ENCODE measurements around the gene BMS1.
A peak's percentile ranks its signal among the peaks of the same experiment; 100 is the strongest.

The BMS1 gene

DNA sequence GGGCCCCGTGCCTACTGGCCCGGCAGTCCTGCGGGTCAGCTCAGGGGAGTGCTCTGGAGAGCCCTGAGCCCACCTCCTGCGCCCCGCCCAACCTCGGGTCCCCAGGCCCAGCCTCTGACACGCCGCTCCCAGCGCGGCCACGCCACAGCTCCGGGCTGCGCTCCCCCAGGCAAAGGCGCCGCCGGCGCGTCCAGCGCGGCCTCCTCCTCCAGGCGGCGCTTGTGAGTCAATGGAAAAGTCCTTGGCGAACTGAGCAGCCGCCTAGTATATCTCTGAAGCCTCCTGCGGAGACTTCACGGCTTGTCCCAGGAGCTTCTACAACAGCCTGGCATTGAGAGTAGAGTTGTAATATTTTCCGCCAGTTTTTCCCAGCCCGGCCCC, 29.5 kb upstream of the BMS1 start:
- TF ChIP-seq, protein P1, sequence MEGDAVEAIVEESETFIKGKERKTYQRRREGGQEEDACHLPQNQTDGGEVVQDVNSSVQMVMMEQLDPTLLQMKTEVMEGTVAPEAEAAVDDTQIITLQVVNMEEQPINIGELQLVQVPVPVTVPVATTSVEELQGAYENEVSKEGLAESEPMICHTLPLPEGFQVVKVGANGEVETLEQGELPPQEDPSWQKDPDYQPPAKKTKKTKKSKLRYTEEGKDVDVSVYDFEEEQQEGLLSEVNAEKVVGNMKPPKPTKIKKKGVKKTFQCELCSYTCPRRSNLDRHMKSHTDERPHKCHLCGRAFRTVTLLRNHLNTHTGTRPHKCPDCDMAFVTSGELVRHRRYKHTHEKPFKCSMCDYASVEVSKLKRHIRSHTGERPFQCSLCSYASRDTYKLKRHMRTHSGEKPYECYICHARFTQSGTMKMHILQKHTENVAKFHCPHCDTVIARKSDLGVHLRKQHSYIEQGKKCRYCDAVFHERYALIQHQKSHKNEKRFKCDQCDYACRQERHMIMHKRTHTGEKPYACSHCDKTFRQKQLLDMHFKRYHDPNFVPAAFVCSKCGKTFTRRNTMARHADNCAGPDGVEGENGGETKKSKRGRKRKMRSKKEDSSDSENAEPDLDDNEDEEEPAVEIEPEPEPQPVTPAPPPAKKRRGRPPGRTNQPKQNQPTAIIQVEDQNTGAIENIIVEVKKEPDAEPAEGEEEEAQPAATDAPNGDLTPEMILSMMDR (IDR thresholded peaks at IDR 0.05; ENCODE audit: unreplicated experiment in 3 of 3) = peak; percentile 85 to 92 (median 86)
- H3K27ac Mint-ChIP-seq = no peak overlapping the region
- H3K27me3 Mint-ChIP-seq (ENCODE audit: low read depth) = peaks cover 84% of the 10 kb centered on the region
- no peaks in the 10 kb centered on the region for H3K9me3 Mint-ChIP-seq
- H3K36me3 Mint-ChIP-seq (ENCODE audit: low read depth) = no peaks in the 10 kb centered on the region
- no peaks in the 10 kb centered on the region for H3K4me1 Mint-ChIP-seq
- H3K4me3 Mint-ChIP-seq = peak overlapping the region; percentile 82 to 87 (median 86)

DNA sequence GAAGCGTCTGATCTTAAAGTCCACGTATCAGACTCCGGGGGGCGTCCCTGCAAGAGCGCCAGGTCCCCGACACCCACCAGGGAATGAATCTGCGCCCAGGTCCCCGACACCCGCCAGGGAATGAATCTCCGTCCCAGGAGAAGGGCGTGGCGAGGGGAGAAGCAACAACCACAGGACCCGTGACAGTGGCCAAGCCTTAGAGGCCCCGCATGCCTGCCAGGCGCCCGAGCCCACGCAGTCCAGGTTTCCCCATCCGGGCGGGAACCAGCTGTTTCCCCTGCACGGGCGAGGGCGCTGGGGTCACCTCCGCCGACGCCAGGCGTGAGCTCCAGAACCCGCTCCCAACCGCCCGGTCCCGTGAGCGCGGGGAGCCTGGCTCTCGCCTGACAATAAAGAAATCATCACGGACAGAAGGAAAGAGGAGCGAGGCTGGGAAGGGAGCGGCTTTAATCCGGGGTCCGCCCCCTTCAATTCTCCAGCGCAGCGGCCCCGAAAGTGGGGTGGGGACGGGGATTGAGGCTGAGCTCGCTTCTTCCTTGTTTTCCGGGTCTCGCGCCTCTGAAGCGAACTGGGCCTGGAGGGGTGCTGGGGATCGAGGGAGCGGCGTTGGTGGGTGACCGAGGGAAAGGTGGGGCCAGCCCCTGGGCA, 29.0 kb upstream of the BMS1 start:
- H3K4me1 Mint-ChIP-seq = no peaks in the 10 kb centered on the region
- peak overlapping the region; percentile 82 to 87 (median 86) for H3K4me3 Mint-ChIP-seq
- peaks cover 88% of the 10 kb centered on the region for H3K27me3 Mint-ChIP-seq (ENCODE audit: low read depth)
- H3K9me3 Mint-ChIP-seq = no peaks in the 10 kb centered on the region
- H3K36me3 Mint-ChIP-seq (ENCODE audit: low read depth) = no peaks in the 10 kb centered on the region
- no peak overlapping the region for H3K27ac Mint-ChIP-seq
- TF ChIP-seq, protein P1 (IDR thresholded peaks at IDR 0.05; ENCODE audit: unreplicated experiment in 3 of 3) = no peak

DNA sequence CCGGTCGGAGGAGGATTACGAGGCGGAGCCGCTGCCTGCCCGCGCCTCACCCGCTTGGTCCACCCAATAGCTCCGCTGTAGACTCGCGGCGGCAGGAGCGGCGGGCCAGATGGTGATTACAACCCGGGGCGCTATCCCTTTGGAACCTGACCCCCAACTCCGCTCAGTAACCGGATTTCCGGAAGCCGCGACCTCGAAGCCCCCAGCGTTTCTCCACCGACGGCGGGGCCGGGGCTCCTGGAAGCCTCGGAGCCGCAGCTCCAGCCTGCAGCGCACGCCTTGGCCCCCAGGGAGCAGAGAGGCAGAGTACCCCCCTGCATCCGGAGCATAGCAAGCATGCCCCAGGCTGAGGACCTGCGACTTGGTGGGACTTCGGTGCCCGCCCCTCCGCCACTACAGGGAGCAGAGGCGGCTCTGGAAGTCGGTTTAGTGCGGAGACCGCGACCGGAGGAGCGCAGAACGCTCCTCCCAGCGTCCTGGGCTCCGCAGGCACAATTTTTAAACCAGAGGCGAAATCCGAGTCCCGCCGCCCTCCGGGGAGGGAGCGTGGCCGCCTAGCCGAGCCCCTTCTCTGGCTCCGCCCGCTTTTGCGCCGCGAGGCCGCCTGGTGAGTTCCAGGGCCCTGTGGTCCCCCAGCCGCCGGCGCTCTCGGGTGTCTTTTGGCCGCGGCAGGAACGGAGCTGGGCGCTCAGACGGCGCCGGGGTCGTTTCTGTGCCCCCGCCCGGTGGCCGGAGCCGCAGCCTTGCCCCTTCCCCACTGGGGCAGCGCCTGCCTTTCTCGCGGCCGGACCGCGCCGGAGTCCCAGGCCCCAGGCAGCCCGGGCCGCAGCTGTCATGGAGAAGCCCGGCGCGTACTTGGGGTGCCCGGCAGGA, 28.2 kb upstream of the BMS1 start:
- H3K4me3 Mint-ChIP-seq = peak overlapping the region; percentile 82 to 87 (median 86)
- no peak overlapping the region for H3K27ac Mint-ChIP-seq
- TF ChIP-seq, protein P1 (IDR thresholded peaks at IDR 0.05; ENCODE audit: unreplicated experiment in 3 of 3) = no peak
- H3K9me3 Mint-ChIP-seq = no peaks in the 10 kb centered on the region
- H3K27me3 Mint-ChIP-seq (ENCODE audit: low read depth) = peaks cover 92% of the 10 kb centered on the region
- no peaks in the 10 kb centered on the region for H3K36me3 Mint-ChIP-seq (ENCODE audit: low read depth)
- H3K4me1 Mint-ChIP-seq = no peaks in the 10 kb centered on the region

DNA sequence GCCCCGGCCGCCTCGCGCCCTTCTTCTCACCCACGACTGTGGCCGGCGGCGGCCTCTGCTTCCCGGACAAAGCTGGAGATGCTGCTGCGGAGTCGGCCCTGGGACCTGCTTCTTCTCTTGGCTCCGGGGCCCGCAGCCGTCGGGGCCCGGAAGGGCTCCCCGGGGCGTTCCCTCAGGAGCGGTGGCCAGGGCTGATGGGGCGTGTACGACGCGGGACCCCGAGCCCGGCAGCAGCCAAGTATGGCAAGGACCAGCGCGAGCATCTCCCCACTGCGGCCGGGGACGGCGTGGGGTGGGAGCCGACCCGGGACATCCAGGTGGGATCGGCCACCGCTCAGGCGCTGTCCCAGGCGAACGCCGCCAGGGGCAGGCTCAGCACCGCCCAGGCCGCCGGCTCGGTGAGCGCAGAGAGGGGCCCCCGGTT, 27.6 kb upstream of the BMS1 start:
- Mint-ChIP-seq H3K27me3 (ENCODE audit: low read depth) (peaks cover 89% of the 10 kb centered on the region), H3K4me3 (peak overlapping the region; percentile 45 to 82 (median 75)), H3K27ac (no peak overlapping the region), H3K9me3 (no peaks in the 10 kb centered on the region), H3K36me3 (ENCODE audit: low read depth) (no peaks in the 10 kb centered on the region), H3K4me1 (no peaks in the 10 kb centered on the region)
- TF ChIP-seq, protein P1 (IDR thresholded peaks at IDR 0.05; ENCODE audit: unreplicated experiment in 3 of 3) = peak in 1 of 3 experiments; percentile 9

DNA sequence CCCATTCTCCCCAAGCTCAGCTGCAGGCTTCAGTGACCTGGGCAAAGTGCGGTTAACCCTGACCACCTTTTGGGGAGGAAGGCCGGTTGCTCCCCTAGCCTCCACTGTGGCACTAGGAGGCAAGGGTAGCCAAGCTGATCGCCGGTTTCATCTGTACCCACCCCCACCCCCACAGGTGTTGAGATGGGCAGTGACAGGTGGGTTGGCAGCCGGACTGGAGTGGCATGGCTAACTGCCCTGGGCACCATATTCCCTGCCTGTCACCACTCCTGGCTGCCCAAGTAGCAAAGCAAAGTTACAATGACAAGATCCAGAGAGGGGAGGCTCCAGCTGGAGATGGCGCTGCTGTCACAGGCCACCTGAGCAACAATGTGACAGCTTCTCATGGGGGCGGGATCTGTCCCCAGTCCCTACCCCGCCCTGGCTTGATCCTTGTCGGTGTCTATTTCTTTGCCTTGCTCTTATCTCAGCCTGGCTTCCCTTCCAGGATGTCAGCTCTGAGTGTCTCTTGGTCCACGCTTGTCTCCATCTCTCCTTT, 27.0 kb upstream of the BMS1 start:
- Mint-ChIP-seq H3K4me3 (peak overlapping the region; percentile 59 to 82 (median 75)), H3K4me1 (no peaks in the 10 kb centered on the region)

More for the DNA sequence above, 27.0 kb upstream of the BMS1 start:
- Mint-ChIP-seq H3K27me3 (ENCODE audit: low read depth) (peaks cover 89% of the 10 kb centered on the region), H3K27ac (no peak overlapping the region), H3K36me3 (ENCODE audit: low read depth) (no peaks in the 10 kb centered on the region), H3K9me3 (no peaks in the 10 kb centered on the region)
- TF ChIP-seq, protein P1 (IDR thresholded peaks at IDR 0.05; ENCODE audit: unreplicated experiment in 3 of 3) = no peak

Data from nephron (organoid).